T-helper 1 cell treated with Interleukin-12 subunit alpha and Interleukin-12 subunit beta and Interleukin-4 antibody, amounts not matched to agents 30 μg/mL and 1 μg/mL, for 36 hours (primary cell): ENCODE data around the gene GPER1.
A peak's percentile ranks its signal among the peaks of the same experiment; 100 is the strongest.

Source experiments
- H3K27ac Mint-ChIP-seq: one replicate; pipeline ENCODE4 v1.8.0; 2021; ENCODE audit warnings: mild to moderate bottlenecking, mixed read lengths
- H3K27me3 Mint-ChIP-seq: one replicate; pipeline ENCODE4 v1.8.0; 2021; ENCODE audit warnings: low read depth, mixed read lengths
- H3K36me3 Mint-ChIP-seq: one replicate; pipeline ENCODE4 v1.8.0; 2021; ENCODE audit warnings: low read depth, mixed read lengths
- H3K4me1 Mint-ChIP-seq: one replicate; pipeline ENCODE4 v1.8.0; 2021; ENCODE audit warnings: low read depth, mixed read lengths
- H3K4me3 Mint-ChIP-seq: one replicate; pipeline ENCODE4 v1.8.0; 2021; ENCODE audit warnings: mild to moderate bottlenecking, moderate library complexity, mixed read lengths
- H3K9me3 Mint-ChIP-seq: one replicate; pipeline ENCODE4 v1.8.0; 2021; ENCODE audit warnings: mixed read lengths

Gene GPER1

GRCh38 chr7:1058821-1059199 lies 29.1 kb upstream of the GPER1 start:
- Mint-ChIP-seq H3K9me3 (no peaks in the 10 kb centered on the region), H3K4me1 (peaks cover 17% of the 10 kb centered on the region), H3K27ac (peak overlapping the region; percentile 41), H3K36me3 (no peaks in the 10 kb centered on the region), H3K27me3 (peaks cover 8% of the 10 kb centered on the region), H3K4me3 (no peak overlapping the region)

GRCh38 chr7:1059200-1060091 lies 28.5 kb upstream of the GPER1 start:
- no peak overlapping the region for H3K27ac Mint-ChIP-seq

GRCh38 chr7:1060315-1061072 lies 27.4 kb upstream of the GPER1 start:
- H3K4me1 Mint-ChIP-seq: peaks cover 11% of the 10 kb centered on the region

More at GRCh38 chr7:1059200-1060091, 28.5 kb upstream of the GPER1 start:
- H3K4me3 Mint-ChIP-seq: no peak overlapping the region
- H3K4me1 Mint-ChIP-seq: peaks cover 17% of the 10 kb centered on the region
- no peaks in the 10 kb centered on the region for H3K36me3 Mint-ChIP-seq
- H3K27me3 Mint-ChIP-seq: peaks cover 8% of the 10 kb centered on the region
- no peaks in the 10 kb centered on the region for H3K9me3 Mint-ChIP-seq

GRCh38 chr7:1061180-1061579 lies 26.7 kb upstream of the GPER1 start:
- Mint-ChIP-seq H3K4me1 (peaks cover 12% of the 10 kb centered on the region), H3K27me3 (peaks cover 8% of the 10 kb centered on the region), H3K9me3 (no peaks in the 10 kb centered on the region), H3K27ac (no peak overlapping the region), H3K36me3 (no peaks in the 10 kb centered on the region), H3K4me3 (no peak overlapping the region)

More at GRCh38 chr7:1060315-1061072, 27.4 kb upstream of the GPER1 start:
- Mint-ChIP-seq H3K27ac (no peak overlapping the region), H3K27me3 (peaks cover 8% of the 10 kb centered on the region), H3K4me3 (no peak overlapping the region), H3K36me3 (no peaks in the 10 kb centered on the region), H3K9me3 (no peaks in the 10 kb centered on the region)

GRCh38 chr7:1062296-1063294 lies 25.3 kb upstream of the GPER1 start:
- H3K4me1 Mint-ChIP-seq: peaks cover 12% of the 10 kb centered on the region
- H3K4me3 Mint-ChIP-seq: no peak overlapping the region
- H3K27ac Mint-ChIP-seq: no peak overlapping the region
- H3K27me3 Mint-ChIP-seq: peaks cover 8% of the 10 kb centered on the region
- H3K36me3 Mint-ChIP-seq: no peaks in the 10 kb centered on the region
- no peaks in the 10 kb centered on the region for H3K9me3 Mint-ChIP-seq

- Mint-ChIP-seq H3K27ac (no peak overlapping the region), H3K9me3 (no peaks in the 10 kb centered on the region), H3K36me3 (no peaks in the 10 kb centered on the region), H3K4me3 (no peak overlapping the region), H3K27me3 (peaks cover 8% of the 10 kb centered on the region), H3K4me1 (peaks cover 12% of the 10 kb centered on the region)
Measured at GRCh38 chr7:1063361-1063760, 24.6 kb upstream of the GPER1 start.

GRCh38 chr7:1064581-1064980 lies 23.3 kb upstream of the GPER1 start:
- Mint-ChIP-seq H3K27ac (no peak overlapping the region), H3K9me3 (no peaks in the 10 kb centered on the region), H3K27me3 (peaks cover 8% of the 10 kb centered on the region), H3K4me3 (no peak overlapping the region), H3K36me3 (no peaks in the 10 kb centered on the region), H3K4me1 (peaks cover 7% of the 10 kb centered on the region)

GRCh38 chr7:1065263-1065584 lies 22.7 kb upstream of the GPER1 start:
- H3K4me3 Mint-ChIP-seq: peak overlapping the region; percentile 34
- peak overlapping the region; percentile 6 for H3K27ac Mint-ChIP-seq
- no peaks in the 10 kb centered on the region for H3K36me3 Mint-ChIP-seq
- peaks cover 7% of the 10 kb centered on the region for H3K4me1 Mint-ChIP-seq
- no peaks in the 10 kb centered on the region for H3K9me3 Mint-ChIP-seq
- peaks cover 8% of the 10 kb centered on the region for H3K27me3 Mint-ChIP-seq

- H3K4me3 Mint-ChIP-seq: peak overlapping the region; percentile 37
- peaks cover 7% of the 10 kb centered on the region for H3K4me1 Mint-ChIP-seq
- no peak overlapping the region for H3K27ac Mint-ChIP-seq
- H3K9me3 Mint-ChIP-seq: peaks cover 4% of the 10 kb centered on the region
- no peaks in the 10 kb centered on the region for H3K36me3 Mint-ChIP-seq
- H3K27me3 Mint-ChIP-seq: peaks cover 8% of the 10 kb centered on the region
Measured at GRCh38 chr7:1065585-1066241, 22.2 kb upstream of the GPER1 start.

GRCh38 chr7:1066242-1066588 lies 21.7 kb upstream of the GPER1 start:
- peaks cover 8% of the 10 kb centered on the region for H3K9me3 Mint-ChIP-seq
- no peak overlapping the region for H3K27ac Mint-ChIP-seq
- peaks cover 8% of the 10 kb centered on the region for H3K27me3 Mint-ChIP-seq
- no peaks in the 10 kb centered on the region for H3K36me3 Mint-ChIP-seq
- no peak overlapping the region for H3K4me3 Mint-ChIP-seq
- peaks cover 7% of the 10 kb centered on the region for H3K4me1 Mint-ChIP-seq

- H3K36me3 Mint-ChIP-seq: no peaks in the 10 kb centered on the region
Measured at GRCh38 chr7:1068013-1068412, 19.9 kb upstream of the GPER1 start.

GRCh38 chr7:1068619-1069018 lies 19.3 kb upstream of the GPER1 start:
- H3K9me3 Mint-ChIP-seq: peaks cover 8% of the 10 kb centered on the region
- no peaks in the 10 kb centered on the region for H3K36me3 Mint-ChIP-seq
- no peak overlapping the region for H3K4me3 Mint-ChIP-seq
- H3K27me3 Mint-ChIP-seq: no peaks in the 10 kb centered on the region
- no peak overlapping the region for H3K27ac Mint-ChIP-seq
- H3K4me1 Mint-ChIP-seq: peaks cover 5% of the 10 kb centered on the region

More at GRCh38 chr7:1068013-1068412, 19.9 kb upstream of the GPER1 start:
- Mint-ChIP-seq H3K4me3 (no peak overlapping the region), H3K27me3 (no peaks in the 10 kb centered on the region), H3K4me1 (peaks cover 5% of the 10 kb centered on the region), H3K9me3 (peaks cover 8% of the 10 kb centered on the region), H3K27ac (no peak overlapping the region)

GRCh38 chr7:1070544-1071011 lies 17.3 kb upstream of the GPER1 start:
- Mint-ChIP-seq H3K9me3 (peaks cover 8% of the 10 kb centered on the region), H3K27ac (no peak overlapping the region)

More at GRCh38 chr7:1070544-1071011, 17.3 kb upstream of the GPER1 start:
- Mint-ChIP-seq H3K4me3 (no peak overlapping the region), H3K4me1 (peaks cover 2% of the 10 kb centered on the region), H3K36me3 (no peaks in the 10 kb centered on the region), H3K27me3 (no peaks in the 10 kb centered on the region)
